GM23248 (cell line): ENCODE results near the gene GHITM.

Experiments
- EZH2 ChIP-seq: fragments of 200-600 bp; sonication (generic); IDR thresholded peaks from 2 replicates; pipeline ENCODE4 v1.6.1; 2018; ENCODE audit warnings: antibody characterized with exemption, mild to moderate bottlenecking; ENCODE audit not compliant: insufficient read depth, poor library complexity, severe bottlenecking
- EZH2phosphoT487 ChIP-seq: fragments of 200-600 bp; sonication (generic); IDR thresholded peaks from 2 replicates; pipeline ENCODE4 v1.6.1; 2018; ENCODE audit warnings: antibody characterized with exemption, moderate library complexity, mild to moderate bottlenecking, low read depth; ENCODE audit not compliant: insufficient read depth

DNA sequence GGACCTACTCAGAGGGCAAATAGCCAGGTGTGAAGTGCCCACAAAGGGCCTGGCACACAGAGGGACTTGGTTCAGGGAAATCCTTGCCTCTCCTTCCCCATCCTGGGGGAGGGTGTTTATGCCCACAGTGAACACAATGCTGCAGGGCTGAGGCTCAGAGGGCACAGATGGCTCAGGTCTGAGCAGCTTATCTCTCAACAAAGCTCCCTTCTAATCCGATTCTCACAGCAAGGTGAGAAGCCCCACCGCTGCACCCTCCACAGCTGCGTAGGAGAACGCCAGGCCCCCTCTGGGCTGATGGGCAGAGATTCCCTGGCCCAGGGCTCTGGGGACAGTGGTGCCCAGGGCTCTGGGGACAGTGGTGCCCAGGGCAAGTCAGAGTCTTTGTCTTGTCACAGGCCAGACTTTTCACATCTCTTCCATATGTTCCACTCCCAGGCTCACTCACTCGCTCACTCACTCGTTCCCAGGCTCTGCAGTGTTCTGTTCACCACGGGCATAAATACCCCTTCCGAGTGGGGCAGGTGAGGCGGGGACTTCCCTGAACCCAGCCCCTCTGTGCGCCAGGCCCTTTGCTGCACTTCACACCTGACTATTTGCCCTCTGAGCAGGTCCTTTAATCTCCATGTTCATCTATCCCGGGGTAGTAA lies 46.3 kb downstream of the GHITM start:
- TF ChIP-seq EZH2phosphoT487 (no peak), EZH2 (no peak)
